HL-60 (cell line): ENCODE data around the gene GLIPR2.

Experiments used
- GABPA ChIP-seq: IDR thresholded peaks from 2 replicates; pipeline ENCODE4 v1.6.1; 2012; ENCODE audit warnings: low read depth
- POLR2AphosphoS5 ChIP-seq: IDR thresholded peaks from 2 replicates; pipeline ENCODE4 v1.6.1; 2012; ENCODE audit warnings: low read depth
- REST ChIP-seq: IDR thresholded peaks from 2 replicates; pipeline ENCODE4 v1.6.1; 2012; ENCODE audit warnings: low read depth; ENCODE audit not compliant: insufficient replicate concordance
- SPI1 ChIP-seq: IDR thresholded peaks from 2 replicates; pipeline ENCODE4 v1.6.1; 2012; ENCODE audit warnings: low read depth, mild to moderate bottlenecking, borderline replicate concordance
- TF ChIP-seq, protein P1 (sequence below): IDR thresholded peaks from one replicate; pipeline ENCODE4 v1.5.1; 2011; ENCODE audit warnings: low read length, control low read depth, inconsistent platforms; ENCODE audit not compliant: insufficient read depth

DNA sequence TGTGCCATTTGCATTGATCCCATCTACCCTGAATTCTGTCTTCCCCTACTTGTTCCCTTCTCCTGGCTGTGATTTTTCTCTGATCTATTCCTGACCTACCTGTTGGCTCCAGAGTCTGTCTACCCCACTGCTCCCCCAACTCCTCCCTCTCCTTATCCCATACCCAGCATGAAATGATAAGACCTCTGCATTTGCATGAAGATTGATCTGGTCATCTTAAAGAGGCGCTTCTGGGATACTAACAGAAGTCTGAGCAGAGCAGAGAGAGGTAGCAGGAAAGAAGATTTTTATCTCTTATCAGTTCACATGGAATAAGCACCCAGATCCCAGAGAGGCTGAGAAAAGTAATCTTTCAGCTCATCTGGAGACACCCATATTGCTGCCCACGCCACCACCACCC lies 18.3 kb upstream of the GLIPR2 start:
- TF ChIP-seq, protein P1, sequence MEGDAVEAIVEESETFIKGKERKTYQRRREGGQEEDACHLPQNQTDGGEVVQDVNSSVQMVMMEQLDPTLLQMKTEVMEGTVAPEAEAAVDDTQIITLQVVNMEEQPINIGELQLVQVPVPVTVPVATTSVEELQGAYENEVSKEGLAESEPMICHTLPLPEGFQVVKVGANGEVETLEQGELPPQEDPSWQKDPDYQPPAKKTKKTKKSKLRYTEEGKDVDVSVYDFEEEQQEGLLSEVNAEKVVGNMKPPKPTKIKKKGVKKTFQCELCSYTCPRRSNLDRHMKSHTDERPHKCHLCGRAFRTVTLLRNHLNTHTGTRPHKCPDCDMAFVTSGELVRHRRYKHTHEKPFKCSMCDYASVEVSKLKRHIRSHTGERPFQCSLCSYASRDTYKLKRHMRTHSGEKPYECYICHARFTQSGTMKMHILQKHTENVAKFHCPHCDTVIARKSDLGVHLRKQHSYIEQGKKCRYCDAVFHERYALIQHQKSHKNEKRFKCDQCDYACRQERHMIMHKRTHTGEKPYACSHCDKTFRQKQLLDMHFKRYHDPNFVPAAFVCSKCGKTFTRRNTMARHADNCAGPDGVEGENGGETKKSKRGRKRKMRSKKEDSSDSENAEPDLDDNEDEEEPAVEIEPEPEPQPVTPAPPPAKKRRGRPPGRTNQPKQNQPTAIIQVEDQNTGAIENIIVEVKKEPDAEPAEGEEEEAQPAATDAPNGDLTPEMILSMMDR: no peak
- TF ChIP-seq POLR2AphosphoS5 (no peak), REST (no peak), GABPA (no peak), SPI1 (no peak)
